ENCODE results near the gene NBEAL2.
A peak's percentile ranks its signal among the peaks of the same experiment; 100 is the strongest.
"Not testable (repeated sequence)": the region's sequence is repeated elsewhere in the genome, so short reads cannot be mapped to it uniquely, and the experiment has no call there.

The NBEAL2 gene

GRCh38 chr3:47012342-47013230 lies 33.1 kb downstream of the NBEAL2 start:
- no peak for DNase-seq

DNA sequence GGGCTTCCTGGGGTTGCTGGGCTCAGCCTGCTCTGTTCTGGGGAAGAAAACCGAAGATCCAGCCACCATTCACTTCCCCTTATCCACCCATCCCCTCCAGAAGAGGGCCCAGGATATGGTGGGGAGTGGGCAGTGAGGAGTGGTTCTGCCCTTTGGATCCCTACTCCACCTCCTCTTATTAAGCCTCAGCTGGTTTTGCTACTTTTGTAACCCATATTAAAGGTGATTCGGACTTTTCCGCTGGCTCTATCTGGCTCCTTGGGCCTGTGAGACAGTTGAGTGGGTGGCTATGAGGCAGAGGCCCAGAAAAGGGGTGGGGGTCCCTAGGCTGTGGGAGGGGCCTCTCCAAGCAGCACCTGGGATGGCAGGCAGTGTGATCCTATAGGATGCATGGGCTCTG lies 33.8 kb downstream of the NBEAL2 start:
- DNase-seq, result no peak

DNA sequence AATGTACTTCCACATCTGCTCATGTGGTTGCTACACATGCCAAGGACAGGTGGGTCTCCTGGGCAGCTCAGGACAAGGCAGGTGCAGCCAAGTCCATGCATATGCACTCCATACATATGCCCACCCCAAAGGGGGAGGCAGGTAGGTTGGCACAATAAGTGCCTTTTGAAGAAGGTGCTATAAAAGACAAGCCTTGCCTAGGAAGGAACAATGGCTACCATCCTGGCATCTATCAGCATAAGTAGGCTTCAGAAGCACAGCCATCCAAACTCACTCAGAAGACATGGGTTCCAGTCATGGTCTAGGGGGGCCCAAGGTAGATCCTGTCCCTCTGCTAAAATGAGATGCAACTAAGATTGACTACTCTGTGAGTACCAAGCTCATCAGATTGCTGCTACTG lies 34.6 kb downstream of the NBEAL2 start:
- no peak for DNase-seq

- DNase-seq, result no peak
These were observed 35.7 kb downstream of the NBEAL2 start for GRCh38 chr3:47015151-47015550.

- no peak for DNase-seq
These were observed 36.8 kb downstream of the NBEAL2 start for GRCh38 chr3:47016086-47016933.

DNA sequence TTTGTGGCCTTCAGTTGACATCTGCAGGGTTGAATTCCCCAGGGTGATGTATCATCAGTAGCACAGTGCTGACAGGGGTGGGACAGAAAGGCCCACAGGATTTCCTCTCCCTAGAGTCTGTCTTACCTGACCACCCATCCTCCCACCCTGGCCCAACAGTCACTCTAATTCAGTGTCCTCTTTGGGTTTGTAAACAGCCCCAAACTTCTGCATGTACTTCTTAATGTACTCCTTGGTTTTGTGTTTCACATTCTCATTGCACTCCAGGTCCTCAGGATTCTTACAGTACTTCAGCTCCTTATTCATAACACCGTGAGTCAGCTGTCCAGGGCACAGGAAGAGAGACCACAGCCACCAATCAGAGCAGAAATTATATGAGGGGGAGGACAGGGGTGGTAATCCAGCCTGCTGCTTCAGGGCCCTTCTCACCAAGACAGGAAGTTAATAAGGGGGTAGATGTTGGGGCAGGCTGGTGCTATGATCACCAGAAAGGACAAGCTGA lies 37.5 kb downstream of the NBEAL2 start:
- DNase-seq, result peak in 1 of 2 donors; percentile 96

DNA sequence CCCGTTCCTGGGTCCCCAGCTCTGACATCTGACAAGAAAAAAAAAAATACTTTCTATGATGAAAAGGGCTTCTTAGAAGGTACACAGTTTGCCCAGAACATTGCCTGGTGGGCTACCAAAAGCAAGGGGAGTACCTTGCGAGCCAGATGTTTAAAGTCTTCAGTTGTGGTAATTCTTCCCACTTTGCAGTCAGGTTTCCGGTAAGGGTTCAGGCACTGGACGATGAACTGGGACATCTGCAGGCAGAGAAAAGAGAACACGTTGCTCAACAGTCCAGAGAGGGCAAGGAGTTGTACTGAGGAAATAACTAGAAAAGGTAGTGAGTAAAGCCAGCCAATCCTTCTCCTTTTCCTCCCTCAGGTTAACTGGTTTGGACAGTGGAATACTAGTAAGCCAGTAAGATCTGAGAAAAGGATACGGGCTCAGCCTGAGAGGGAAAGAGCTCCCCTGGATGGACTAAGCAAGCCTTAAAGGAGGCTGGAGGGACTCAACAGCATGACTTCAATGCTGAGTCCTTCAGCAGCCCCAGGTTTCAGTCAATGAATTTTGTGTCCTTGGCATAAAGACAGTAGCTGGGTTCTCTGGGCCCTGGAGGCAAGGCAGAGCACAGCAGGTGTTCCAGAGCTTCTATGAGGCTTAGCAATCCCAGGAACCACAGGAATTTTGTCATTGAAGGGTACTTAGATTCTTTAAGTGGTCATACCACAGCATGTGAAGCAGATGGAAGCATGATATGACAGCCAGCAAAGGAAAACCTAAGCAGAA lies 38.2 kb downstream of the NBEAL2 start:
- DNase-seq, result no peak

GRCh38 chr3:47018269-47018611 lies 38.8 kb downstream of the NBEAL2 start:
- no peak for DNase-seq

- DNase-seq, result no peak
These were observed 39.7 kb downstream of the NBEAL2 start for GRCh38 chr3:47019201-47019600.

GRCh38 chr3:47020311-47020710 lies 40.8 kb downstream of the NBEAL2 start:
- DNase-seq, result no peak

DNA sequence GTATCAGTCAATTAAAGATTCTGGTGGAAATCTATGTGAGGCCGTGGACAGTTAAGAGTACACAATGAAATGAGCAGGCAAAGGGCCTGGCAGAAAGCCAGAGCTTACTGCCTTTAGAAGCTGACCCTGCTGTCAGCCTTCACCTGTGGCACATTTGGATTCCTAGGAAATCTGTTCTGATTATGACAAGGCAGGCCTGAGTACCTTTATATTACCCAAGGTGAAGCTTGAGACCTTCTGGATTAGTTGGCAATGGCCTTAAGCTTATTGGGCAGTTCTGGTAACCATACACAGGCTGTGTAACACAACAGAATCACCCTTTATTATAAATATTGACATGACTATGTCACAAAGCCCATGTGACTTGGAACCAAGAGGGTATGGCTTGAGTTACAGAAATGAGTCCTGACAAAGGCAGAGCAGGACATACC lies 43.2 kb downstream of the NBEAL2 start:
- DNase-seq, result no peak

GRCh38 chr3:47024932-47025331 lies 45.5 kb downstream of the NBEAL2 start:
- DNase-seq, result no peak

DNA sequence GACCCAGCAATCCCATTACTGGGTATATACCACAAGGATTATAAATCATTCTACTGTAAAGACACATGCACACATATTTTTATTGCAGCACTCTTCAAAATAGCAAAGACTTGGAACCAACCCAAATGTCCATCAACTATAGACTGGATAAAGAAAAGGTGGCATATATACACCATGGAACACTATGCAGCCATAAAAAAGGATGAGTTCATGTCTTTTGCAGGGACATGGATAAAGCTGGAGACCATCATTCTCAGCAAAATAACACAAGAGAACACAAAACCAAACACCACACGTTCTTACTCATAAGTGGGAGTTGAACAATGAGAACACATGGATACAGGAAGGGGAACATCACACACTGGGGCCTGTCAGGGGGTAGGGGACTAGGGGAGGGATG lies 47.0 kb downstream of the NBEAL2 start:
- not testable (repeated sequence) for DNase-seq

GRCh38 chr3:47028146-47028545 lies 48.7 kb downstream of the NBEAL2 start:
- DNase-seq, result no peak

DNA sequence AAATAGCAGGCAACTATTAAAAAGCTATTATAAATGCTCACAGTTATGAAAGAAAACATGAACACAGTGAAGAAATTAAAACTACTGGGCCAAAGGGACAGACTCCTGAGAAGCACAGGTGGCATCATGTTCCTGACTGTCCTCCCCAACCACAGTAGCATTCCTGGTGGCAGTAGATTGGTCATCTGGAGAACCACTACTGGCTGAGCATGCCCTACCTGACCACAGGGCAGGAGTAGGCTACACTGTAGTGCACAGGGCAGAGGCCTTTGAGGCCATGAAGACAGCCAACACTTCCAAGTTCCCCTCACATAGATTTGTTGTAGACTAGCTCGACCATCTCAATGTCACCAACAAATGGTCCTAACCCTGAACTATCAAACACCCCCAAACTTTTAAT lies 49.2 kb downstream of the NBEAL2 start:
- DNase-seq, result no peak

- DNase-seq, result peak in 1 of 2 donors; percentile 22
These were observed 51.6 kb downstream of the NBEAL2 start for GRCh38 chr3:47031041-47031440.

DNA sequence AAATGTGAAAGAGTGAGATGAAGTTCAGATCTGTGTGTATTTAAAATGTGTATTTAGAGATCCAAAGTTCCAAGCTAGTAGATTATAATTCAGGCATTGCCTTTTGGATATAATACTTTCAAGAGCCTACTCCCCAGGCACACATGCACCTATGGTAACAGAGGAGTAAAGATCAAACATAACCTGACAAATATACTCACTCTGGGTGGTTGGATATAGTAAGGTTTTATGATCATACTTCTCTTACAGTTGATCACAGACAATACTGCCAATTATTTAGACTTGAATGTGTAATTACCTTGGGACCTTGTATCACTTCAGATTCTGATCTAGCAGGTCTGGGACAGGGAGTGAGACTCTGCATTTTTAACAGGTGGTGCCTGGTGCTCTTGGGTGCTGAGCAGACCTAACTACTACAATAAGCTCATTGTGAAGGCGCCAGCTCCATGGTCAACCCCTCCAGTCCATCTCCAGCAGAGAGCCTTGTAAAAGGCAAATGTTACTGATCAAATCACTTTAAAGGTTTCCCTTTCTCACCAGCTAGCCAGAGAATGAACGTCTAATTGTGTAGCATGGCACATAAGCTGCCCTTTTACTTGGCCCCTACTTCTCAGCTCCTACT lies 55.5 kb downstream of the NBEAL2 start:
- DNase-seq, result no peak

DNA sequence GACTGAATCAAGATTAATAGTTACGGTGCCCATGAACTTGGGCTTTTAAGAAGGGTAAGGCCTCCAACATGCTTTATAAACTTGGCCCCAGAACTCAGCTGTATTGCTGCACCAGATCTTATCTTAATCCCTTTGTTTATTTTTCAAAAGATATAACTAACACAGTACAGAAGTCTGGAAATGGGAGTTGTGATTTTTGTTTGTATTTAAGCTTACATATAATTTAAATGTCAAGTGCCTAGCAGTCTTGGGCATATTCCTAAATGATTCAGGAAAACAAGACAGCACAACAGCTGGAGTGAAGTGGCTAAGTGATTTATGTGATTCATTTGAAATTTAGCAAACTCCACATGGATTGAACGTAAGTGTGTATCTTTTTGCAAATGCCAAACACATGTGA lies 56.2 kb downstream of the NBEAL2 start:
- no peak for DNase-seq

- no peak for DNase-seq
These were observed 56.7 kb downstream of the NBEAL2 start for GRCh38 chr3:47036145-47036544.

DNA sequence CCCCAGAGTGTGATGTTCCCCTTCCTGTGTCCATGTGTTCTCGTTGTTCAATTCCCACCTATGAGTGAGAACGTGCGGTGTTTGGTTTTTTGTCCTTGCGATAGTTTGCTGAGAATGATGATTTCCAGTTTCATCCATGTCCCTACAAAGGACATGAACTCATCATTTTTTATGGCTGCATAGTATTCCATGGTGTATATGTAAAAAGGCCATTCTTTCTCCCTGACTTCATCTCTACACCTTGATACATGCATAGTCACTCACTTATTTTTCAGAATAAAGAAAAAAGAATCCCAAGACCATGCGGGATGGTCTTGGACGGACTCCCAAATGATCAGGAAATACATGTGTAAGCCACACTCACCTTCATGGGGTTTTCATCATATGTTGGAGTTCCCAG lies 57.8 kb downstream of the NBEAL2 start:
- not testable (repeated sequence) for DNase-seq

DNA sequence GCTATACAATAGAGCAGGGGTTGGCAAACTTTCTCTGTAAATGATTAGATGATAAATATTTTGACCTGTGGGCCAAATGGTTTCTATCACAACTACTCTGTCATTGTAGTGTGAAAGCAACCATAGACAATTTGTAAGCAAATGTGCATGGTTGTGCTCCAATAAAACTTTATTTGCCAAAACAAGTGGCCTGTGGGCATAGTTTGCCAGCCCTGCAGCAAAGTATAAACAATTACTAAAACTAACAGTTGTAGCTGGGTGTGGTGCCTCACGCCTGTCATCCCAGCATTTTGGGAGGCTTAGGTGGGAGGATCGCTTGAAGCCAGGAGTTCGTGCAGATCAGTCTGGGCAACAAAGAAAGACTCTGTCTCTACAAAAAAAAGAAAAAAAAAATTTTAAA lies 61.6 kb downstream of the NBEAL2 start:
- DNase-seq, result no peak

GRCh38 chr3:47042231-47042791 lies 62.8 kb downstream of the NBEAL2 start:
- no peak for DNase-seq
